Measurements from ENCODE around the gene RTN4R. TPM values are rescaled to one million over a fixed set of nuclear protein-coding genes. Genes with fewer than 3 reads are reported as not detected.

The RTN4R gene
- total RNA-seq, 1 donor from 2014 or later: 4.4 TPM

DNA sequence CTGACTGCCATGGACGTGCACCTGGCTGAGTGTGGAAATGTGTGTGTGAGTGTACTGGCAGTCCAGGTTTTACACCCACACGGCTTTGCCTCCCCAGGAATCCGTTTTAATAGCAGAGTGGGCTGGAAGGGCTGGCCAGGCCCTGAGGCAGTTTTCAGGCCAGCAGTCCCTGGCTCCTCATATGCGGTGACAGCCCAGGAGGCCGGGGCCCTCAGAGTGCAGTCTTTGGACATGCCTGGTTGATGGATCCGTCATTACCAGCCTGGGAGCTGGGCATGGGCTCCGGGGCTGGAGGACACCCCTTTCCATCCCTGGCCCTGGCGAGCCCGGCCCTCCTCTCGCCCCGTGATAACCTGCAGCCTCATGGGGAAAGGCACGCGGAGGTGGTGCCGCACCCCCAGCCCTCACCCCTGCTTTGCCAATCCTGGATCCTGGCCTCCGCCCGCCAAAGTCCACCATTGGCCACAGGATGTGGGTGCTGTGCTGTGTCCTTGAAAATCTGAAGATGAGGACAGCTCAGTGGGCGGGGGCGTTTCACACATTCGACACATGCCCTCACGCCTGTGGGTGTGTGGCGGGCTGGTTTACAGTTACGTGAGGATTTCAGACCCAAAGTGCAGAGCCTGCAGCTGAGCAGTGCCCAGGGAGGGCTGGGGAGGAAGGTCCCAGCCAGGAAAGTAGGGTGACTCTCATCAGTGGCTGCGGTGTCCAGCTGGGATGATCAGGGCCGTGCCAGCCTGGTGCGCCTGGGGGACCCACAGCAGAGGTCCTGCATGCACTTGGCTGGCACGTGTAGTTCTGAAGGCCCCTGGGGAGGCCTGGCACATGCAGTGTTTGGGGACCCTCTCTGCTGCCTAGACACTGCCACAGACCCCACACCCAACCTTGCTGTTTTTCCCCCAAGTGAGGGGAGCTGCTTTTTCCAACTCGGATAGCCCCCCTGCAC is 55.1 kb downstream of the RTN4R start:
- intact Hi-C loops (cut with DNase I): no loop called here
- no peak for DNase-seq (ENCODE audit: low spot score)
- no peak for ATAC-seq

DNA sequence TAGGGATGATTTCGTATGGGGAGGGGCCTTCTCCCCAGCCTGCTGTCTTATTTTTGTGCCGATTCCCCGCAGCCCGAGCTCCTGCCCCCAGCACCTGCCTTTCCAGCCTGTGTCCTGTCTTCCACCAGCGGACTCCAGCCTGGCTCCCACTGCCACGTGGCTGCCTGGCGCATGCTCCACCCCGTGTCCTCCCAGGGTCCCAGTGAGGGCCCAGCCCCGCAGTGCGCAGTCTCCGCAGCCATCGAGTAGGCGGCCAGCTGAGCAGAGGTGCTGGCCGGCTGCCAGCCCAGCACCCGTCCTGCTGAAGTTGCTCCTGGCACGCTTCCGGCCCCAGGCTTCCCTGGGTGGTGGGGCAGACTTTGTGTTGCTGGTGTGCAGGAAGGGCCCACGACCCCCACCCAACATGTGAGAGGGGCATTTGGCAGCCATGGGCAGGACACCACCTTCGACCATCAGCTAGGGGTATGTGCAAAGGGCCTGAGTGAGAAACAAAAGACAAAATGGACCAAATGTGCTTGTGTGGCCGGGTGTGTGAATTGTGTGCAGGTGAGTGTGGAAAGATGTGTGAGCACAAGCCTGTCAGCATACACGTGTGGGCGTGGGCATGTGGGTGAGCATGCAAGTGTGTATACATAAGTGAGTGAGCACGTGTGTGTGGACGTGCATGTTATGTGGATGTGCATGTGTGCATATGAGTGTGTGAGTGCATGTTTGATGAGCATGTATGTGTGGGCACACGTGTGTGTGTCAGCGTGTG is 55.9 kb downstream of the RTN4R start:
- DNase-seq (ENCODE audit: low spot score) (peak; percentile 81), ATAC-seq (peak; percentile 83)
- intact Hi-C loops (cut with DNase I): no loop called here

DNA sequence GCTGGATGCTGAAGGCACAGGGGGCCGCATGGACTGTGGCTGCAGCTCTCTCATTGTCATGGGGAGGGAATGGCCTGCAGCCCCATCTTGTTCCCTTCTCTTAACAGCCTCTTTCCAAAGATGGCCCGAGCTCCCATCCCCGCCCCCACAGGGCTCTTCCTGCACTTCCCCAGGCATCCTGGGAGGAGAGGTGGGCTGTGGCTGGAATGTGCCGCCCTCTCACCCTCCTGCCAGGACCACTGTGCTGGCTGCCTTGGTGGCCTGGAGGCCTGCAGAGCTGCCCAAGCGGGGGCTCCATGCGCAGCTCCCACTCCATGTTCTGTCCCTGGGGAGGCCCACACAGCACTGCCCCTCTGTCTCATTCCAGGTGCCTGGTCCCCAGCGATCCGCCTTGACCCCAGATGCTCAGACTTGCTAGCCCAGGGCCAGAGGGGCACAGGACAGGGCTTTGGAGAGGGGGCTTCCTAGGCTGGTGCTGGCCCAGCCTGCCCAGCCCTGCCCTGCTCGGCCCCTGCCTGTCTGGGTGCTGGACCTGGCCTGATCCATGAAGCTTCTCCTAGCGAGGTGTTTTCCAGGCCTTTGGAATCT is 56.6 kb downstream of the RTN4R start:
- intact Hi-C loops (cut with DNase I): no loop called here
- ATAC-seq (peak; percentile 2), DNase-seq (ENCODE audit: low spot score) (no peak)

DNA sequence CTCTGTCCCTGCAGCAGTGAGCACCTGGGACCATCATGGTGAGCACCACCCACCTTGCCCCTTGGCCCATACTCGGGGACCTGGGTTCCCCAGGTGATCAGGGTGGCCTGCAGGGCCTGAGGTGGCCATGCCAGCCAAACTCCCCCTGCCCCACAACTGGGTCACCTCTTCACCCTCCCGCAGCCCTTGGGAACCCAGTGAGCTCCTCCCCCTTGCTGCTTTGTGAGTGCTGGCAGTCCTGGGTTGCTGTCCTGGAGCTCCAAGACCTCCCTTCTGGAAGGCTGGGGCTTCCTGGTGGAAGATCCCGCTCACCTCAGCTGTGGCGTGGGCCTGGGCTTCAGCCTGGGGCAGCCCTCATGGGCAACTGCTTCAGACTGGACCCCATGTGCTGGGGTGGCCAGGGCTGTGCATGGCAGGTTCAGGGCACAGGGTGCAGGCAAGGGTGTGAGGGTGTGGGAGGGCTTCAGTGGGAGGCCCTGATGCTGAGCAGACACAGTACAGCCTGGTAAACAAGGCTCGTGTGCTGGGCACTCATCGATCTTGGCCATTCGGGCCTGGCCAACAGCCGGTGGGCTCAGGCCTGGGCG is 57.6 kb downstream of the RTN4R start:
- intact Hi-C loops (cut with DNase I): no loop called here
- DNase-seq (ENCODE audit: low spot score) (no peak), ATAC-seq (no peak)

DNA sequence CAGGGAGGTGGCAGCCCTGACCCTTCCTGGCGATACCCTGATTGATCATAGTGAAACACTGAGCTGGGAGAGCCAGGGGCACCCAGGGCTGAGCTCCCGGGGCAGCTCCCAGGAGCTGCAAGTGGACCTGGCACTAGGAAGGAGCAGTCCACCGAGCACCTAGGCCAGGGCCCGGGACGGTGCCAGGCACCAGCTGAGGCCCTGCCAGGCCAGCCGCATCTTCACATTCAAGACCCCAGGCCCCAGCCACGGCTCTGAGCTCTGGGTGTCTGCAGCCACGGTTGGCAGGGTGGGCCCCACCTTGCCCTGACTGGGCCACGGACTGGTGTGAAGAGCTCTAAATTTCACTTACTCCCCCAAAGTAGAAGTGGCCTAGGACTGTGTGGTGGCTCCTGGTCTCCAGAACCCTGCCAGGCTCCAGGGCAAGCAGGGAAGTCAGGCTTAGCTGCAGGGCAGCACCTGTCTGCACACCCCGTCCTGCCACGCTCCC is 58.3 kb downstream of the RTN4R start:
- intact Hi-C loops (cut with DNase I): no loop called here
- ATAC-seq (no peak), DNase-seq (ENCODE audit: low spot score) (no peak)

DNA sequence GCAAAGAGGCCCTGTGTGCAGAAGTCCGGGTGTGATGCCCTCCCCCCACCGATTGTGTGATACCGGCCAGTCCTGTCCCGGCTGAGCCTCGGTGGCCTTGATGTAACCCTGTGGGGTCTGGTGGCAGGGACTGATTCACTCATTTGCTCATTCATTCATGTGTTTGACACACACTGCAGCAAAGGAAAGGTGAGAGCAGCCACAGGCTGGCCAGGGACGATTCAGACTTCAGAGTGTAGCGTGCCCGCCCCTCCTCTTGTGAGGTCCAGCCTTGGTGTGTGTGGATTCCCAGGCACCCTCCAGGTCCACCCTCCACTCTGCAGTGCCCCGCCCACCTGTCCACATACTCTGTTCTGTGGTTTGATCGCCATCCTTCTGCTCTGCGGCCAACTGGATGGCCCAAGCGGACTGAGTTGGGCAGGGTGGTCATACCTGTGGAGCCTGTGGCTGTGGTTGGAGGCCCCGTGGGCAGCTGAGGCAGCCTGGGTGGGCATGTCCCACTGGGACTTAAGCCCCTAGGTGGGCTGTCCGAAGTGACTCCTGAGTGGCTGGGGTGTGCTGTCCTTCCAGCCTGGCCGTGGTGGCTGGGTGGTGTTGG is 59.3 kb downstream of the RTN4R start:
- intact Hi-C loops (cut with DNase I): no loop called here
- ATAC-seq (no peak), DNase-seq (ENCODE audit: low spot score) (no peak)

DNA sequence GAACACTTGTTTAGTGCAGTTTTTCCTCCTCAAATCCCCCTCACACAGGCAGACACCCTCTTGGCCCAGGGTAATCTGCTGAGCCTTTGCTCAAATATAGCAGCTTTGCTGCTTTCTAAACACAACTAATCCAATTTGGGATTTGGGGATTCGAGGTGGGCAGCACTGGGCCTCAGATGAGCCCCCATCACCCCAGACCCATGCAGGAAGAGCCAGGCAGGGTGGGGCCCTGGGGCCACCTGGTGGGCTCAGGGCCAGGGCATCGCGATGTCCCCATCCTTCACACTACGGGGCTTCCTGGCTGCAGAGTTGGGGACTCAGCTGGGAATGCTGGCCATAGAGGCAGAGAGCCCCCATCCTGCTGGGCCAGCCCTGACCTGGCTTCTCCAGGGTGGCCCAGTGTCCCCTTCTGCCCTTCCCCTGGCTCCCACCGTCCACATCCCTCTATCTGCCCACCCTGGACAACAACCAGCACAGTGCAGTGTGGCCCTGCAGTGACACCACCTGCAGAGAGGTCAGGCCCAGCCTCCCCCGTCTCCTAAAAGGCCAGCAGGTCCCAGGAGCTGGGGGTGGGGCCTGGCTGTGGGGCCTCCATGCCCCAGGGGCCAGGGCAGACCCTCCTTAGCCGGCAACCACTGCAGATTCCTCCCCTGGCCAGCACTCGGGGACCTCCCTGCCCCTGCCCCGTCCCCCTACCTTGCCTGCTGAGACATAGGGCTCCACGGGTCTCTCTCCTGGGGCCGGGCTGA is 60.7 kb downstream of the RTN4R start:
- intact Hi-C loops (cut with DNase I): no loop called here
- DNase-seq (ENCODE audit: low spot score) (no peak), ATAC-seq (no peak)

- DNase-seq (ENCODE audit: low spot score): no peak
- intact Hi-C loops (cut with DNase I): no loop called here
- ATAC-seq: peak; percentile 41
Observed at GRCh38 chr22:20206709-20207215, 61.4 kb downstream of the RTN4R start.

DNA sequence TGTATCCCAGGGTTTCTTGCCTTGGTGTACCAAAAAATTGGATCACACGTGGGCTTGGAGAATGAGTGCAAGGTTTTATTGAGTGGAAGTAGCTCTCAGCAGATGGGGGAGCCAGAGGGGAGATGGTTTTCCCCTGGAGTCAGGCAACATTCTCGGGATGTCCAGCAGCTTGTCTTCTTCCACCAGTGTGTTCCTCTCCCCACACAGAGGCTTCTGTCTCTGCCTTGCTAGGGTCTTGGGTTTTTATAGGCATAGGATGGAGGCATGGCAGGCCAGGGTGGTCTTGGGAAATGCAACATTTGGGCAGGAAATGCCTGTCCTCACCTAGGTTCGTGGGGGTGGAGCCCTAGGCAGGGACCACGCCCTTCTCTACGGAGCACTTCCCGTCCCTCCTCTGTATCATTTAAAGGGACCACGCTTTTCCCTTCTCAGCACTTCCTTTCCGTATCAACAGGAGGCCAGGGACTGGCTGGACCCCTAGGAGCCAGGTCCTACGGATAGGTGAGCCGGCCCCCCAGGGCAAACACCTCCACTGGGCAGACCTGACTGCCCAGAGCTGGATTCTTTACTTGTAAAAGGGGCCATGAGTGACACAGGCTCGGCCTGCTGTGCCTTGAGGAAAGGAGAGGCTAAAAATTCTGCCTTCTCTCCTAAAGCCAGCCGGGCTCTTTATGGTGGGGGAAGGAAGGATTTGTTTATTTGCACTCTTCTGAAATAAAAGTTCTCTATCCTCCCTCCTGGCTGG is 62.0 kb downstream of the RTN4R start:
- DNase-seq (ENCODE audit: low spot score) (no peak), ATAC-seq (peak; percentile 90)

DNA sequence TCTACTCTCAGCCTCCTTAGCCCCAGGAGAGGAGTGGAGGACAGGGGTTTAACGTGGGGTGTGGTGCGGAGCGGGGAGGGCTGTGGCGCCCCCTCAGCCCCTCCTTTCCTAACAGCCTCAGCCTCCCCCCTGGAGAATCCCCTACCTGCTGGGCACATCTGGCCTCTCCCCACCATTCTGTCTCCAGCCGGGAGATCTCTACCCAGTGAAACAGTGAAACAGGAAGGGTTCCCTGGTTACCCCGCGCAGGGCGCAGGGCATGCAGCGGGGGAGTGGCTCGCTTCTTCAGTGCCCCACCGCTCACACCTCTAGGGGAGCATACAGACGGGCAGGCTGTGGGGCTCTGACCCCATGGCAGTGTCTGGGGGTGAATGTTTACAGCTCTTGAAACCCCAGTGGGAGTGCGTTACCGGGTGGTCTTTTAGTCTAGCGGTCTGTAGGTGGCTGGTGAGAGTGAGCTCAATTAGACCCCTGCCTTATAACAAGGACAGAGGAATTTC is 62.6 kb downstream of the RTN4R start:
- intact Hi-C loops (cut with DNase I): no loop called here
- DNase-seq (ENCODE audit: low spot score) (no peak), ATAC-seq (no peak)

More for the DNA sequence above, 62.0 kb downstream of the RTN4R start:
- intact Hi-C loops (cut with DNase I): no loop called here

DNA sequence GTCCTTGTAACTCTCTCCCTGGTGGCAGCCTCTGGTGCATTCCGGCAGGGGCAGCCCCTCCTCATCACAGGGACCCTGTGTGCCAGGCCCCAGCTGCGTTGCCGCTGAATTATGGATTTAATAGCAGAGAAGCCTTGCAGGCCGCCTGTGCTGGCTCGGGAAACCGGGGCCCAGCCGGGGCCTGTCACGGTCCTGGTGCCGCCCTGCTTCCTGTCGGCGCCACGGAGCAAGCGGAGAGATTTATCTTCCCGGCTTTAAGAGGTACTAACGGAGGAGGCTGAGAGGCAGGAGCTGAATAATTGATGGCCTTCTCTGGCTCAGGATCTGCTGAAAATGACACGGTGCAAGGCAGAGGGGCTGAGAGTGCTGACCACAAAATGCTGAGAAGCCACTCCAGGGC is 63.3 kb downstream of the RTN4R start:
- ATAC-seq (no peak), DNase-seq (ENCODE audit: low spot score) (no peak)
- intact Hi-C loops (cut with DNase I): no loop called here

DNA sequence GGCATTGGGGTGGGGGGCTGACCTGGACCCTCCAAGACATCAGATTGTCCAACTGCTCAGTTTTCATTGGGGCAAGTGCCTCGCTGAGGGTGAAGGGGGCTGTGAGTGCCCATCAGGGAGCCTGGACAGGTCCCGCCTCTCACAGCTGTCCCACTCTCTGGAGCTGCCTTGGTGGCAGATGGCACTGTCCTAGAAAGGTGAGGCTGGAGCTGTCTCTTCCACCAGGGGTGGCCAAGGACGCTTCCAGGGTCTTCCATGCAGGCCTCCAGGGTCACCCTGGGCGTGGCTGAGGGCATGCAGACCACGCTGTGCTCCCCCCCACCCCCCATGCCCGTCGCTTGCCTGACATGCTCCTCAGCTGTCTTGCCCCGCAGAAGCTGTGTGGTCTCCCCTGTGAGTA is 63.8 kb downstream of the RTN4R start:
- intact Hi-C loops (cut with DNase I): no loop called here
- ATAC-seq: no peak
- no peak for DNase-seq (ENCODE audit: low spot score)

DNA sequence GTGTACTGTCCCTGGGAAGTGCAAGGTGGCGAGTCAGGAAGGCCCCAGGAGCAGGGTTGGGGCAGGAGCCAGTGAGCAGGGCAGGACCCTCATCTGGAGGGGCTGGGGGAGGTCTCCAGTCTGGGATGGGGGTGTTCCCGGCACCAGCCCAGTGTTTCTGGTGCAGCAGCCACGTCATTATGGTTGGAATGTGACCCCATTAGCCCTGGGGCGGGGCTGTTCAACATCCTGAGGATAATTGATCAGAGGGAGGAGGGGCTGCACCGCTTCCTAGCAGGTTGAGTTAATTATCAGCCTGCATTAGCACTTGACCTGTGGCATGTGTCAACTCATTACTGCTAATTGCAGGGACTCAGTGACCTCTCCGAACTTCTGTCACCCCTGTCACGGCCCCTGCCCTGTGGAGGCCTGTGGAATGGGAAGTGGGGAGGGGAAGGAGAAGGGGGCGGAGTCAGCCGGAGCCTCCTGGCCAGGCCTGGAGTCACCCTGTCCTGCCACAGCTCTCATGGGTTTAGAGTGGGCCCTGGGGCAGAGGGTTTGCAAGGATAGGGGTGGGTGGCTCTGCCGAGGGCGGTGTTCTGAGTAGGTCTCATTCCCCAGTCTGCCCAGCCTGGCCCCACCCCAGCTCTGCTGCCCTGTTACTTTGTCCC is 64.4 kb downstream of the RTN4R start:
- DNase-seq (ENCODE audit: low spot score) (no peak), ATAC-seq (no peak)
- intact Hi-C loops (cut with DNase I): no loop called here

DNA sequence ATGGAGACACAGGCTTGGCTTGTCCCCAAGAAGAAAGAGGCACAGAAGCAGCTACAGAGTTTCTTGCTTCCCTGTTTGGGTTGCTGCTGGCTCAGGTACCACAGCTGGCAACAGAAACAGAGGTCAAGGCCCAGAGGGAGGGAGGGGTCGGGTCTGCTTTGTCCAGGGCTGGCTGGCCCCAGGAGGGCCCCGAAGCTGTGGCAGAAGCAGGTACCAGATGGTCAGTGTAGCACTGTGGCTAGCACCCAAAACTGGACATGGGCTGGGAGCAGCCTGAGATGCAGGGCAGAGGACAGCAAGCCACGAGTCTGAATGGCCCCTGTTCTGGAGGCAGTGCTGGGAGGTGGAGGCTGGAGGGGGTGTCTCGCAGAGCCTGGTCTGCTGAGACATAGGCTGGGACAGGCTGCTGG is 65.0 kb downstream of the RTN4R start:
- no peak for DNase-seq (ENCODE audit: low spot score)

DNA sequence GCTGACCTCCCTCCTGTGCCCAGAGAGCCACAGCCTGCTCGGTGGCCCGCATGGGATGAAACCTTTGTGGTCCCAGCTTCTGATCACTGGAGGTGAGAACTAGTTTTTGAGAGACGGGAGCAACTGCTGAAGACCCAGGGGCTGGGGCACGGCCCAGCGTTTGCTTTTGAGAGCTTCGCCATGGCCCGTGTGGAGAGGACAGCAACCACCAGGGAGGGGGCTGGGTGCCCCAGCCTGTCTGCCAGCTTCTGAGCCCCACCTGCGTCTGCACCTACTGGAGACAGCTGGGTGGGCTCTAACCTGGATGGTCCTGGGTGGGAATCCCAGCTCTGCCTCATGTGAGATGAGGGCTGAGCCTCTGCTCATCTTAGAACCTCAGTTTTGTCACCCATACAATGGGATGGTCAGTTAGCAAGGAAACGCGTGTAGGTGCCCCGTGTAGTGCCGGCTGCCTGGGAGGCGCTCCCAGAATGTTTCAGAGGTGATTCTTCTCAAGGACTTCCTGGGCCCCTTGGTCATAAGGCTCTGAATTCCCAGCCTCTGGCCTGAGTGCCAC is 66.2 kb downstream of the RTN4R start:
- ATAC-seq: no peak
- intact Hi-C loops (cut with DNase I): no loop called here
- DNase-seq (ENCODE audit: low spot score): no peak

More for the DNA sequence above, 65.0 kb downstream of the RTN4R start:
- intact Hi-C loops (cut with DNase I): no loop called here
- ATAC-seq: no peak

GRCh38 chr22:20199906-20200305 is 68.2 kb downstream of the RTN4R start:
- ATAC-seq: no peak
- intact Hi-C loops (cut with DNase I): no loop called here

More at GRCh38 chr22:20199906-20200305, 68.2 kb downstream of the RTN4R start:
- DNase-seq (ENCODE audit: low spot score): no peak

Measured in sciatic nerve (tissue), 2 donors.